VCaP (cell line): Measurements from ENCODE around the gene DYNC2H1.

Source experiments
- H3K27ac ChIP-seq: fragments of 450-650 bp; 2 replicates; pipeline ENCODE4 v1.5.1; 2017
- CTCF ChIP-seq: fragments of 450-650 bp; conservative IDR thresholded peaks from 2 replicates; pipeline ENCODE4 v1.5.1; 2017; ENCODE audit warnings: mild to moderate bottlenecking, moderate library complexity

The DYNC2H1 gene

GRCh38 chr11:103397369-103397768 is 288.1 kb downstream of the DYNC2H1 start:
- no peak for TF ChIP-seq CTCF
- no peak overlapping the region for H3K27ac ChIP-seq

GRCh38 chr11:103398829-103399228 is 289.6 kb downstream of the DYNC2H1 start:
- TF ChIP-seq CTCF = no peak

GRCh38 chr11:103406357-103406756 is 297.1 kb downstream of the DYNC2H1 start:
- no peak for TF ChIP-seq CTCF
- H3K27ac ChIP-seq = no peak overlapping the region

More at GRCh38 chr11:103398829-103399228, 289.6 kb downstream of the DYNC2H1 start:
- no peak overlapping the region for H3K27ac ChIP-seq

GRCh38 chr11:103407641-103408040 is 298.4 kb downstream of the DYNC2H1 start:
- no peak overlapping the region for H3K27ac ChIP-seq
- no peak for TF ChIP-seq CTCF

GRCh38 chr11:103413266-103413888 is 304.2 kb downstream of the DYNC2H1 start:
- no peak for TF ChIP-seq CTCF

GRCh38 chr11:103418014-103418413 is 308.8 kb downstream of the DYNC2H1 start:
- no peak for TF ChIP-seq CTCF
- no peak overlapping the region for H3K27ac ChIP-seq

More at GRCh38 chr11:103413266-103413888, 304.2 kb downstream of the DYNC2H1 start:
- H3K27ac ChIP-seq = peak overlapping the region; percentile 22; the same call in 1 of the 2 replicates

GRCh38 chr11:103420593-103420992 is 311.4 kb downstream of the DYNC2H1 start:
- no peak for TF ChIP-seq CTCF
- H3K27ac ChIP-seq = no peak overlapping the region
